Measurements from ENCODE around the gene SMIM24. TPM values are rescaled to one million over a fixed set of nuclear protein-coding genes. Genes with fewer than 3 reads are reported as not detected.

The SMIM24 gene
- total and polyA plus RNA-seq, 10 of the 15 experiments (the other 5 are each of a cell fraction or from before 2014, with no cell fraction given) = 0.14 to 0.44 (median 0.23) TPM; not detected in 4

- POLR2A ChIA-PET = interaction anchor here (0.6 to 0.9 kb wide), 3 partner anchors 8 to 680 kb away, joined by 3 to 4 read pairs (median 4); no protein-coding TSS in a partner anchor
- intact Hi-C loops (cut with micrococcal nuclease; ENCODE audit: unreplicated experiment) = no loop called here
- DNase-seq (ENCODE audit: low read depth, low spot score) (no peak), FAIRE-seq (peak; percentile 35), ATAC-seq (peak; percentile 15)
- SMC1A ChIA-PET (ENCODE audit: uncharacterized antibody, unreplicated experiment) = no interaction called here
- Histone ChIP-seq H2AFZ (ENCODE audit: control insufficient read depth, low read depth, low read length) (peak overlapping the region; percentile 59), H3K27me3 (replicated peaks in 1 of 2; ENCODE audit: control insufficient read depth in 2 of 2, insufficient read depth in 2 of 2, low read length in 1 of 2) (no peaks in the 10 kb centered on the region), H3K27ac (ENCODE audit: control insufficient read depth, insufficient read depth) (peak overlapping the region; percentile 73), H4K20me1 (ENCODE audit: control insufficient read depth, insufficient read depth) (no peaks in the 10 kb centered on the region), H3K79me2 (ENCODE audit: control insufficient read depth, insufficient read depth, low read length) (peaks cover 39% of the 10 kb centered on the region), H3K4me2 (ENCODE audit: control insufficient read depth, insufficient read depth) (peak overlapping the region; percentile 66), H3K4me1 (ENCODE audit: control insufficient read depth, insufficient read depth, low read length) (peaks cover 7% of the 10 kb centered on the region), H3K9me3 (replicated peaks; ENCODE audit: control insufficient read depth, insufficient read depth, low read length) (no peaks in the 10 kb centered on the region), H3K9ac (ENCODE audit: control insufficient read depth, insufficient read depth, low read length) (peak overlapping the region; percentile 87), H3K36me3 (ENCODE audit: control insufficient read depth in 2 of 2, insufficient read depth in 2 of 2, low read length in 1 of 2) (peaks cover 0 to 1% of the 10 kb centered on the region in 2 experiments; a peak in 3 of 4 replicates), H3K4me3 (peak overlapping the region; percentile 99)
- in situ Hi-C loops (cut with MboI) = no loop called here
- RAD21 ChIA-PET (ENCODE audit: unreplicated experiment) = no interaction called here
- WGBS (ENCODE audit: insufficient coverage, insufficient replicate concordance, low lambda C conversion rate, missing lambda C conversion rate) = under 1% methylated on average over 46 of the region's 69 CpGs
- no TSS peak for BruUV-seq (replicated peaks)
- CTCF ChIA-PET = interaction anchor here (0.6 kb wide), 1 partner anchor 31 kb away, joined by 3 read pairs; no protein-coding TSS in a partner anchor
- TF ChIP-seq CHD4 (IDR thresholded peaks at IDR 0.05) = no peak
- 0 out of 4 replicates have a peak, but pooled peaks of 1 of the 2 experiments have one; percentile 18 for TF ChIP-seq BHLHE40 (IDR thresholded peaks at IDR 0.05; ENCODE audit: borderline replicate concordance in 1 of 2, low read depth in 2 of 2, low read length in 1 of 2)
- TF ChIP-seq NFXL1 (IDR thresholded peaks at IDR 0.05; ENCODE audit: borderline replicate concordance) = no peak
- TF ChIP-seq FOXM1 (IDR thresholded peaks at IDR 0.05; ENCODE audit: low read depth, low read length) = no peak
- TF ChIP-seq KDM1A (IDR thresholded peaks at IDR 0.05; ENCODE audit: borderline replicate concordance) = no peak
- no peak for TF ChIP-seq SREBF2 (IDR thresholded peaks at IDR 0.05; ENCODE audit: low read length)
- TF ChIP-seq DPF2 (IDR thresholded peaks at IDR 0.05) = peak; percentile 56; the same call in 1 of the 2 replicates
- 0 out of 2 replicates have a peak, but pooled peaks have one; percentile 5 for TF ChIP-seq SMARCA5 (IDR thresholded peaks at IDR 0.05)
- TF ChIP-seq POLR2AphosphoS5 (IDR thresholded peaks at IDR 0.05; ENCODE audit: low read length) = 0 out of 2 replicates have a peak, but pooled peaks have one; percentile 5
- TF ChIP-seq HDAC2 (IDR thresholded peaks at IDR 0.05) = no peak
- TF ChIP-seq CREB1 (IDR thresholded peaks at IDR 0.05; ENCODE audit: low read depth) = no peak
- TF ChIP-seq CHD1 (IDR thresholded peaks at IDR 0.05; ENCODE audit: low read depth, low read length) = no peak
- peak; percentile 16; the same call in 1 of the 2 replicates for TF ChIP-seq ZNF217 (IDR thresholded peaks at IDR 0.05)
- peak; percentile 77; the same call in 1 of the 2 replicates for TF ChIP-seq GATAD2B (conservative IDR thresholded peaks at IDR 0.05; ENCODE audit: low read depth)
Measured at GRCh38 chr19:3506384-3507340, 26.3 kb upstream of the SMIM24 start.
